HEK293 (cell line): ENCODE measurements around the gene PDE6B.

ENCODE experiments used
- KLF16 ChIP-seq: fragments of 450-650 bp; formaldehyde crosslinking; IDR thresholded peaks from 2 replicates; pipeline ENCODE4 v1.5.1; 2017; ENCODE audit warnings: missing biosample characterization, missing genetic modification characterization
- KLF8 ChIP-seq: fragments of 450-650 bp; formaldehyde crosslinking; IDR thresholded peaks from 2 replicates; pipeline ENCODE4 v1.5.1; 2016; ENCODE audit warnings: missing biosample characterization, missing genetic modification characterization
- MYNN ChIP-seq: fragments of 450-650 bp; formaldehyde crosslinking; IDR thresholded peaks from 2 replicates; pipeline ENCODE4 v1.5.1; 2016; ENCODE audit warnings: missing biosample characterization, missing genetic modification characterization, borderline replicate concordance
- PRDM4 ChIP-seq: fragments of 450-650 bp; formaldehyde crosslinking; IDR thresholded peaks from 2 replicates; pipeline ENCODE4 v1.5.1; 2017; ENCODE audit warnings: missing biosample characterization, missing genetic modification characterization
- REPIN1 ChIP-seq: fragments of 450-650 bp; formaldehyde crosslinking; IDR thresholded peaks from 2 replicates; pipeline ENCODE4 v1.5.1; 2017; ENCODE audit warnings: missing biosample characterization, missing genetic modification characterization, low read depth
- YY2 ChIP-seq: fragments of 450-650 bp; formaldehyde crosslinking; IDR thresholded peaks from 2 replicates; pipeline ENCODE4 v1.5.1; 2016; ENCODE audit warnings: missing biosample characterization, missing genetic modification characterization
- ZBTB20 ChIP-seq: fragments of 450-650 bp; formaldehyde crosslinking; IDR thresholded peaks from 2 replicates; pipeline ENCODE4 v1.5.1; 2016; ENCODE audit warnings: missing biosample characterization, missing genetic modification characterization
- ZNF114 ChIP-seq: fragments of 450-650 bp; formaldehyde crosslinking; IDR thresholded peaks from 2 replicates; pipeline ENCODE4 v1.5.0; 2017; ENCODE audit warnings: missing biosample characterization, missing genetic modification characterization
- ZNF121 ChIP-seq: fragments of 450-650 bp; formaldehyde crosslinking; IDR thresholded peaks from 2 replicates; pipeline ENCODE4 v1.5.1; 2016; ENCODE audit warnings: missing biosample characterization, missing genetic modification characterization
- ZNF138 ChIP-seq: fragments of 450-650 bp; formaldehyde crosslinking; IDR thresholded peaks from 2 replicates; pipeline ENCODE4 v1.5.1; 2016; ENCODE audit warnings: missing biosample characterization, missing genetic modification characterization, borderline replicate concordance
- ZNF169 ChIP-seq: fragments of 450-650 bp; formaldehyde crosslinking; IDR thresholded peaks from 2 replicates; pipeline ENCODE4 v1.5.1; 2016; ENCODE audit warnings: missing biosample characterization, missing genetic modification characterization
- ZNF24 ChIP-seq: fragments of 450-650 bp; formaldehyde crosslinking; IDR thresholded peaks from 2 replicates; pipeline ENCODE4 v1.5.1; 2016; ENCODE audit warnings: missing biosample characterization, missing genetic modification characterization
- ZNF248 ChIP-seq: fragments of 450-650 bp; formaldehyde crosslinking; IDR thresholded peaks from 2 replicates; pipeline ENCODE4 v1.5.1; 2017; ENCODE audit warnings: missing biosample characterization, missing genetic modification characterization
- ZNF274 ChIP-seq, 2 experiments: fragments of 200-500 bp in 1 of 2; fragments of 450-650 bp in 1 of 2; sonication (Bioruptor generic) in 1 of 2; formaldehyde crosslinking in 1 of 2; IDR thresholded peaks; 2 replicates each; pipeline versions ENCODE4 v1.5.1 to v1.6.1; 2014 to 2016; ENCODE audit warnings: borderline replicate concordance in 1 of 2, inconsistent platforms in 1 of 2, low read length in 1 of 2, missing biosample characterization in 1 of 2, missing genetic modification characterization in 1 of 2
- ZNF280D ChIP-seq: fragments of 450-650 bp; formaldehyde crosslinking; IDR thresholded peaks from 2 replicates; pipeline ENCODE4 v1.5.1; 2016; ENCODE audit warnings: missing biosample characterization, missing genetic modification characterization
- ZNF366 ChIP-seq: fragments of 450-650 bp; formaldehyde crosslinking; conservative IDR thresholded peaks from 2 replicates; pipeline ENCODE4 v1.5.1; 2016; ENCODE audit warnings: missing biosample characterization, missing genetic modification characterization
- ZNF514 ChIP-seq: fragments of 450-650 bp; formaldehyde crosslinking; IDR thresholded peaks from 2 replicates; pipeline ENCODE4 v1.5.1; 2016; ENCODE audit warnings: missing biosample characterization, missing genetic modification characterization
- ZNF544 ChIP-seq: fragments of 450-650 bp; formaldehyde crosslinking; IDR thresholded peaks from 2 replicates; pipeline ENCODE4 v1.5.0; 2017; ENCODE audit warnings: missing biosample characterization, missing genetic modification characterization
- ZNF596 ChIP-seq: fragments of 450-650 bp; IDR thresholded peaks from 2 replicates; pipeline ENCODE4 v1.5.0; 2018; ENCODE audit warnings: missing biosample characterization, mild to moderate bottlenecking, missing genetic modification characterization, moderate library complexity
- ZNF626 ChIP-seq: fragments of 450-650 bp; sonication (Bioruptor Pico); formaldehyde crosslinking; IDR thresholded peaks from 2 replicates; pipeline ENCODE4 v1.5.1; 2018; ENCODE audit warnings: missing biosample characterization, missing genetic modification characterization, inconsistent platforms
- ZNF658 ChIP-seq: fragments of 450-650 bp; formaldehyde crosslinking; IDR thresholded peaks from 2 replicates; pipeline ENCODE4; 2016; ENCODE audit warnings: missing biosample characterization, missing genetic modification characterization
- ZNF76 ChIP-seq: fragments of 450-650 bp; formaldehyde crosslinking; IDR thresholded peaks from 2 replicates; pipeline ENCODE4; 2016; ENCODE audit warnings: low read depth, missing biosample characterization, missing genetic modification characterization, borderline replicate concordance
- ZSCAN30 ChIP-seq: fragments of 450-650 bp; IDR thresholded peaks from 2 replicates; pipeline ENCODE4 v1.5.1; 2018; ENCODE audit warnings: missing biosample characterization, mild to moderate bottlenecking, missing genetic modification characterization, moderate library complexity
- TF ChIP-seq, protein P1 (sequence below): fragments of 450-650 bp; formaldehyde crosslinking; IDR thresholded peaks from 2 replicates; pipeline ENCODE4 v1.5.1; 2016; ENCODE audit warnings: missing biosample characterization, missing genetic modification characterization
- TF ChIP-seq, protein P2 (sequence below): fragments of 450-650 bp; formaldehyde crosslinking; IDR thresholded peaks from 2 replicates; pipeline ENCODE4 v1.5.1; 2016; ENCODE audit warnings: missing biosample characterization, missing genetic modification characterization, borderline replicate concordance

PDE6B gene

DNA sequence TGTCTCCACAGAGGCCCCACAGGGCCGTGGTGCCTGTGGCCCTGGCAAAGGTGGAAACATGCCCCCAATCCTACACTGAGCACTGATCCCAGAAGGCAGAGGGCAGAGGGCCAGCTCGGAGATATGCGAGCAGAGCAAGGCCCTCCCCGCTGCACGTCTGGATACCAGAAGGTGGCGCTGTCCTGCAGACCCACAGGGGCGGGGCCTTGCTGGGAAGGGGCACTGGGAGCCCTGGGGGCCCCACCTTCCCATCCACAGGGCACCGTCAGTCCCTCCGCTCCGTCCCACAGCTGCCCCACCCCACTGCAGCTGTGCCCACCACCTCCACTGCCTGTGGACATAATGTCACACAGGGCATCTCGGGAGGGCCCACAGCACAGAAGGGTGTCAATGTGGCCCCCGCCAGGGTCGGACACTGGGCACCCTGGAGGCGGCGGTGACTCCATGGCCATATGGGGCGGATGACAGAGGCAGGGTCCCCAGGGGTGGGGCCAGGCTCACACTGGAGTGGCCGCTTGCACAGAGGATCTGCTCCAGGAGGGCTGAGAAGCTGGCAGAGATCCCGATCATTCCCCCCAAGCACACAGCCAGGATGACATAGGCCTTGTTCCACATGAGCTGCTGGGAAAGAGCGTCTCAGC lies 58.7 kb downstream of the PDE6B start (continued):
- TF ChIP-seq PRDM4 (tag by site-specific recombination) = no peak
- no peak for TF ChIP-seq ZNF596 (tag by site-specific recombination)
- TF ChIP-seq MYNN (tag by site-specific recombination) = no peak
- TF ChIP-seq, protein P1, sequence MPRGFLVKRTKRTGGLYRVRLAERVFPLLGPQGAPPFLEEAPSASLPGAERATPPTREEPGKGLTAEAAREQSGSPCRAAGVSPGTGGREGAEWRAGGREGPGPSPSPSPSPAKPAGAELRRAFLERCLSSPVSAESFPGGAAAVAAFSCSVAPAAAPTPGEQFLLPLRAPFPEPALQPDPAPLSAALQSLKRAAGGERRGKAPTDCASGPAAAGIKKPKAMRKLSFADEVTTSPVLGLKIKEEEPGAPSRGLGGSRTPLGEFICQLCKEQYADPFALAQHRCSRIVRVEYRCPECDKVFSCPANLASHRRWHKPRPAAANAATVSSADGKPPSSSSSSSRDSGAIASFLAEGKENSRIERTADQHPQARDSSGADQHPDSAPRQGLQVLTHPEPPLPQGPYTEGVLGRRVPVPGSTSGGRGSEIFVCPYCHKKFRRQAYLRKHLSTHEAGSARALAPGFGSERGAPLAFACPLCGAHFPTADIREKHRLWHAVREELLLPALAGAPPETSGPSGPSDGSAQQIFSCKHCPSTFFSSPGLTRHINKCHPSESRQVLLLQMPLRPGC = no peak
- TF ChIP-seq ZNF169 = no peak
- TF ChIP-seq ZNF658 = no peak
- no peak for TF ChIP-seq ZNF114 (tag by site-specific recombination)
- peak; percentile 60; the same call in 1 of the 2 replicates for TF ChIP-seq KLF16 (tag by site-specific recombination)
- TF ChIP-seq YY2 (tag by site-specific recombination) = no peak
- TF ChIP-seq ZNF121 = no peak
- no peak for TF ChIP-seq ZNF138 (tag by site-specific recombination)
- peak; percentile 20; the same call in 1 of the 2 replicates for TF ChIP-seq ZBTB20
- TF ChIP-seq ZNF366 (tag by site-specific recombination) = no peak
- no peak for TF ChIP-seq ZNF24 (tag by site-specific recombination)
- TF ChIP-seq ZNF76 (tag by site-specific recombination) = 0 out of 2 replicates have a peak, but pooled peaks have one; percentile 20
- TF ChIP-seq ZNF274 (IDR thresholded peaks at IDR 0.05; ENCODE audit: low read length) = no peak
- no peak for TF ChIP-seq ZNF274 (tag by site-specific recombination; IDR thresholded peaks at IDR 0.05; ENCODE audit: borderline replicate concordance)
- TF ChIP-seq KLF8 (tag by site-specific recombination) = peak; percentile 47; the same call in 1 of the 2 replicates
- no peak for TF ChIP-seq REPIN1 (tag by site-specific recombination)
- no peak for TF ChIP-seq ZNF248 (tag by site-specific recombination)
- TF ChIP-seq ZSCAN30 (tag by site-specific recombination) = no peak
- TF ChIP-seq ZNF280D (tag by site-specific recombination) = no peak
- no peak for TF ChIP-seq ZNF514 (tag by site-specific recombination)
- no peak for TF ChIP-seq ZNF626 (tag by site-specific recombination)
- TF ChIP-seq, protein P2, sequence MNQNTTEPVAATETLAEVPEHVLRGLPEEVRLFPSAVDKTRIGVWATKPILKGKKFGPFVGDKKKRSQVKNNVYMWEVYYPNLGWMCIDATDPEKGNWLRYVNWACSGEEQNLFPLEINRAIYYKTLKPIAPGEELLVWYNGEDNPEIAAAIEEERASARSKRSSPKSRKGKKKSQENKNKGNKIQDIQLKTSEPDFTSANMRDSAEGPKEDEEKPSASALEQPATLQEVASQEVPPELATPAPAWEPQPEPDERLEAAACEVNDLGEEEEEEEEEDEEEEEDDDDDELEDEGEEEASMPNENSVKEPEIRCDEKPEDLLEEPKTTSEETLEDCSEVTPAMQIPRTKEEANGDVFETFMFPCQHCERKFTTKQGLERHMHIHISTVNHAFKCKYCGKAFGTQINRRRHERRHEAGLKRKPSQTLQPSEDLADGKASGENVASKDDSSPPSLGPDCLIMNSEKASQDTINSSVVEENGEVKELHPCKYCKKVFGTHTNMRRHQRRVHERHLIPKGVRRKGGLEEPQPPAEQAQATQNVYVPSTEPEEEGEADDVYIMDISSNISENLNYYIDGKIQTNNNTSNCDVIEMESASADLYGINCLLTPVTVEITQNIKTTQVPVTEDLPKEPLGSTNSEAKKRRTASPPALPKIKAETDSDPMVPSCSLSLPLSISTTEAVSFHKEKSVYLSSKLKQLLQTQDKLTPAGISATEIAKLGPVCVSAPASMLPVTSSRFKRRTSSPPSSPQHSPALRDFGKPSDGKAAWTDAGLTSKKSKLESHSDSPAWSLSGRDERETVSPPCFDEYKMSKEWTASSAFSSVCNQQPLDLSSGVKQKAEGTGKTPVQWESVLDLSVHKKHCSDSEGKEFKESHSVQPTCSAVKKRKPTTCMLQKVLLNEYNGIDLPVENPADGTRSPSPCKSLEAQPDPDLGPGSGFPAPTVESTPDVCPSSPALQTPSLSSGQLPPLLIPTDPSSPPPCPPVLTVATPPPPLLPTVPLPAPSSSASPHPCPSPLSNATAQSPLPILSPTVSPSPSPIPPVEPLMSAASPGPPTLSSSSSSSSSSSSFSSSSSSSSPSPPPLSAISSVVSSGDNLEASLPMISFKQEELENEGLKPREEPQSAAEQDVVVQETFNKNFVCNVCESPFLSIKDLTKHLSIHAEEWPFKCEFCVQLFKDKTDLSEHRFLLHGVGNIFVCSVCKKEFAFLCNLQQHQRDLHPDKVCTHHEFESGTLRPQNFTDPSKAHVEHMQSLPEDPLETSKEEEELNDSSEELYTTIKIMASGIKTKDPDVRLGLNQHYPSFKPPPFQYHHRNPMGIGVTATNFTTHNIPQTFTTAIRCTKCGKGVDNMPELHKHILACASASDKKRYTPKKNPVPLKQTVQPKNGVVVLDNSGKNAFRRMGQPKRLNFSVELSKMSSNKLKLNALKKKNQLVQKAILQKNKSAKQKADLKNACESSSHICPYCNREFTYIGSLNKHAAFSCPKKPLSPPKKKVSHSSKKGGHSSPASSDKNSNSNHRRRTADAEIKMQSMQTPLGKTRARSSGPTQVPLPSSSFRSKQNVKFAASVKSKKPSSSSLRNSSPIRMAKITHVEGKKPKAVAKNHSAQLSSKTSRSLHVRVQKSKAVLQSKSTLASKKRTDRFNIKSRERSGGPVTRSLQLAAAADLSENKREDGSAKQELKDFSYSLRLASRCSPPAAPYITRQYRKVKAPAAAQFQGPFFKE (tag by site-specific recombination) = no peak
- no peak for TF ChIP-seq ZNF544 (tag by site-specific recombination)
